HG02798 (cell line): ENCODE measurements around the gene PFKP.
A peak's percentile ranks its signal among the peaks of the same experiment; 100 is the strongest.

ENCODE experiments used
- ATAC-seq: cut with Tn5 transposase; IDR thresholded peaks from one replicate; pipeline ENCODE4 v1.9.1; 2021; ENCODE audit warnings: mild to moderate bottlenecking; ENCODE audit not compliant: unreplicated experiment, poor library complexity

Gene PFKP

DNA sequence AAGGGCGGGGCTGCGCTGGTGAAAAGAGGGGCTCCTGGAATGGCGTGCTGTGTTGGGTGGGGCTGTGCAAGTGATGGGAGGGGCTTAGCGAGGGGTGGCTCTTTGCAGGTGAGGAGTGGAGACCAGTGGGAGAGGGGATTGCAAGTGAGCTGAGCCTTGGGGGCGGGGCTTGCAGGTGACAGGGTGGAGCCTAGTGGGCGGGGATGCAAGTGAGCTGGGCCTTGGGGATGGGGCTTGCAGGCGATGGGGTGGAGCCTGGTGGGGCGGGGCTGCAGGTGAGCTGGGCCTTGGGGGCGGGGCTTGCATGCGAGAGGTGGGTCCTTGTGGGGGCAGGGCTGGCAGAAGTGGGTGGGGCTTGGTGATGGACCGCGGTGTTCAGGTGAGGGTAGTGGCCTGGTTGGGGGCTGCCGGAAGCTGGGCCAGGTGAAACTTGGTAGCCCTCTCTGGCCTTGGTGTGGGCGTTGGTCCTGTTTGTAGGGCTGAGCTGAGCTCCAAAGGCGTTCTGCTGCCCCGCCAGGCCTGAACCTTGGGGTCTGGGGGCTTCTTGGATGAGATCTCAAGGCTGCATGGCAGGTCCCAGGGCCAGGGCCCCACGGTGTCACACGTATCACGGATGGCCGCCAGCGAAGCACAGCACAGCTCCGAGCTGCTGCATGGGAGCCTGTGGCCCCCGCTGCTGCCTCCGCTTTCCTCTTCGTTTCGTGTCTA, 106.0 kb downstream of the PFKP start:
- peak; percentile 41 for ATAC-seq

DNA sequence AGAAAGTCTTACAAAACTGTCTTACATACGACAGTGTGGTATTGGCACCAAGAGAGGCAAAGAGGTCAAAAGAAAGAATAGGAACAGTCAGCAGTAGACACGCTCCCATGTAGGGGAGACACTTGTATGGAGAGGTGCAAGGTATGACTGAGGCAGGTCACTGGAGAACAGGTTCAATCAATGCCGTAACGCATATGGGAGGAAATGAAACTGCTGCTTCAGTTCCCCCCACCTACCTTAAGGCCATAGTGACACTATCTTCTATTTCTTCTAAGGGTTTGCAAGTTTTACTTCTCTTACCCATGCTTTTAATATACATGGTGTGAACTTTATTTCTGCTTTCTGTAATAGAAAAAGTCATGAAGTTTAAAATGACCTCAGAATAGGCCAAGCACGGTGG, 110.7 kb downstream of the PFKP start:
- ATAC-seq: no peak

DNA sequence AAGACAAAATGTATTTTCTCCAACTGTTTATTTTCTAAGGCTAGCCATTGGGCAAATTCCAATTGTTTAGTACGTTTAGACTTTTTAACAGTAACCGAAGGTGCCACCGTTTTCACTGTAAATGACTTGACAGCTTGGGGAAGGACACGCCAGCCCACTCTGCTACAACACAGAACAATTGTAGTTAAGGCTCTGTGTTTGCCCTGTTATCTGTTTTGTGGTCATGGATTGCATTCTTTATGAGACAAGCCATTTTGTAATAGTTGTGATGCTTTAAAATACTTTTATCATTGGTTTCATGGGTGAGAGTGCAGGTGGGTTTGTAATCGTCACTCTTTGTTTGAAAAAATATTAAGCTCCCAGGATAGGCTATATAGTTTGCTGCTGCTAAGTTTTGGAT, 111.8 kb downstream of the PFKP start:
- no peak for ATAC-seq

DNA sequence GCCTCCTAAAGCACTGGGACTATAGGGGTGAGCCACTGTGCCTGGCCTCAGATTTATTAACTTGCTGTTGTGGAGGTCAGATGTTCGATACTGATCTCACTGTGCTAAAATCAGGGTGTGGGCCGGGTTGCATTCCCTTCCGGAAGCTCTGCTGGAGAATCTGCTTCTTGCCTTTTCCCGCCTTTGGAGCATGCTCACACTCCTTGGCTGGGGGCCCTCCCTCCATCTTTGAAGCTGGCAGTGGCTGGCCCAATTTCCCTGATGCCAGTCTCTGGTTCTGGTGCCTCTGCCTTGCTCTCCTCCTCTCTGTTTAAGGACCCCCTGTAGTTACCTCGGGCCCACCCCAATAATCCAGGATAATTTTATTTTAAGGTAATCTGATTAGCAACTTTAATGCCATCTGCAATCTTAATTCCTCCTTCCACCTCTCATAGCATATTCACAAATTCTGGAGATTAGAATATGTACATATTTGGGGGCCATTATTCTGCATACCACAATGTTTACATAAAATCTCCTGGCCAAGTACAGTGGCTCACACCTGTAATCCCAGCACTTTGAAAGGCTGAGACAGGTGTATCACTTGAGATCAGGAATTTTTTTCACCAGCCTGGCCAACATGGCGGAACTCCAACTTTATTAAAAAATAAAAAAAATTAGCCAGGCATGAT, 113.1 kb downstream of the PFKP start:
- ATAC-seq: no peak

DNA sequence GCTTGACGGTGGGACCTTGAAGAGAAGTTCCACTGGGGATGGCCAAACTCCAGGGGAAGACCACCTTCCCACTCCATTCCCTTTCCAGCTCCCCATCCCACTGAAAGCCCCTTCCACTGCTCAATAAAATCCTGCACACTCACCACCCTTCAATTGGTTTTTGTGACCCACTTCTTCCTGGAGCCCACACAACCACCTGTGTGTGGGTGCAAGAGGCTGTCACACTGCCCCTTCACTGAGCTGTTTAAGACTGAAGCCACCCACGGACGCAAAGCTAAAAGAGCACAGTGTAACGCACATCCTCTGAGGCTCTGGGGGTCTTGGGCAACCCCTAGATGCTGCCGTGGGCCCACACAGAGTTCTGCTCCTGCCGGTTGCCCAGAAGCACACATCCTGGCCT, 118.0 kb downstream of the PFKP start:
- no peak for ATAC-seq

DNA sequence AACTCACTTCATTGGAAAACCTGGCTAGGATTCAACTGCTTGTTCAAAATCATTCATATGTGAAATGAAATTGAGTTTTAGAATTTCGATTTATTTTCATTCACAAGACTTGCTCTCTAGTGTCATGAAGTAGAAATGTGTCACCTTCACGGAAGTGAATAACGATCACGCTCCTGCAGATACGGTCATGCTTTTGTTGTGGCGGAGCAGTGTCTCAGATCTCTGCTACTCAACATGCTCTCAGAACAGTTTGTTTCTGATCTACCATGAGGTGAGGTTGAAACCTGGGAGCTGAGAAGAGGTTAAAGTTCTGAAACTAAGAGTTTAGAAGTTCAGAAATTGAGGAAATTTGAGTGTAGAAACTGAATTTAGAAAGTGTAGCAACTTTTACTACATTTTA, 119.0 kb downstream of the PFKP start:
- no peak for ATAC-seq
